NOMO-1 (cell line): ENCODE measurements around the gene TRPM5.

ENCODE experiments used
- DNase-seq, 2 experiments: peaks; one replicate each; lab custom pipeline; 2025; ENCODE audit not compliant: unreplicated experiment in 2 of 2; lab: John Stamatoyannopoulos, UW

TRPM5 gene

GRCh38 chr11:2453436-2453835 lies 9.1 kb upstream of the TRPM5 start:
- DNase-seq, result no peak

- DNase-seq, result no peak
Observed at GRCh38 chr11:2452321-2453012, 8.2 kb upstream of the TRPM5 start.

DNA sequence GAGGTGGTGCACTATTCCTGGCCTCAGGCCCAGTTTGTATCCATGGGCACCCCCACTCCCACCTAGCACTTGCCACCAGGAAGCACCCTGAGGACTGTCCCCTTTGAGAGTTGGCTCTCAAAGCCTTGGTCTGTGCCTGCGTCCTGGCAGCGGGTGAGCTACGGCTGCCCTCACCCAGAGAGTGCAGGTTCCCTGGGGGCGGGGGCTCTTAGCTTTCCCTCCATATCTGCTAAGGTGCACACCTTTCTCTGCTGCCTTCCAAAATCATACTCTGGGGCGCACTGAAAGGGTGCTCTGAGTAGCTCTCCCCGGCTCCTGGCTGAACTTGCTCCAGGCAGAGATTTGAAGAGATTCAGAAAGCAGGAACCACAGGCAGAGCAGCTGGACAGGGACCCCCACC lies 7.6 kb upstream of the TRPM5 start:
- DNase-seq, result no peak

- DNase-seq, result no peak
Observed at GRCh38 chr11:2451336-2451735, 7.0 kb upstream of the TRPM5 start.

GRCh38 chr11:2450321-2451041 lies 6.2 kb upstream of the TRPM5 start:
- no peak for DNase-seq

DNA sequence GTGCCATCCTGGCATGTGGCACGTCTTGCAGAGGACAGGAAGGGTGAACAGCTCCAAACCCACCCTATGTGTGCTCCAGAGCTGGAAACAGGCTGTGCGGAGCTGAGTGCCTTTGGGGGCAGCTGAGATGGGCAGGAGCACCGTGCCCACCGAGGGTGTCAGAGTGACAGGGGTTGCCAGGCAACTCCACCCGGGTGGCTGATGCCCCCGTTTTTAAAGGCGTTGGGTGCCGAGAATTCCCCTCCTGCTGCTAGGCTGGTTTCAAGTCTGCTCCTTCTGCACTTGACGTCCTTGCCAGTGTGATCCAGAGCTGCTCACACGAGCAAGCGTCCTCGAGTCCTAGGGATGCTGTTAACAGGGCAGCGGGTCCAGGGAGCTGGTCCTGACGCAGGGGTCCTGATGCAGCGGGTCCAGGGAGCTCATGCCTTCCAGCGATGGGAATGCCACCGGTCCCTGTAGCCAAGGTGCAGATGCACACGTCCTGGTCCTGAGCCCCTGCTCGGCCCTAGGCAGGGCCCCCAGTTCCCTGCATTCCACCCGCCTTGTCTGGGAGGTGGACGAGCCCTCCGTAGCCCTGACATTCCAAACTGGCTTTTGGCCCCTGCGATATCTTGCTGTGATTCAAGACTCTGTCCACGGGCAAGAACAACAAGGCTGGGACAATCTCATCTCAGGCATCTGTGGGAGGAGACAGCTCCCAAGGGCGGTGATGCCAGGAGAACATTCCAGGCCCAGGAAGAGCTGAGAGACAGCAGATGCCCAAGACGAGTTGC lies 5.4 kb upstream of the TRPM5 start:
- DNase-seq, result no peak

DNA sequence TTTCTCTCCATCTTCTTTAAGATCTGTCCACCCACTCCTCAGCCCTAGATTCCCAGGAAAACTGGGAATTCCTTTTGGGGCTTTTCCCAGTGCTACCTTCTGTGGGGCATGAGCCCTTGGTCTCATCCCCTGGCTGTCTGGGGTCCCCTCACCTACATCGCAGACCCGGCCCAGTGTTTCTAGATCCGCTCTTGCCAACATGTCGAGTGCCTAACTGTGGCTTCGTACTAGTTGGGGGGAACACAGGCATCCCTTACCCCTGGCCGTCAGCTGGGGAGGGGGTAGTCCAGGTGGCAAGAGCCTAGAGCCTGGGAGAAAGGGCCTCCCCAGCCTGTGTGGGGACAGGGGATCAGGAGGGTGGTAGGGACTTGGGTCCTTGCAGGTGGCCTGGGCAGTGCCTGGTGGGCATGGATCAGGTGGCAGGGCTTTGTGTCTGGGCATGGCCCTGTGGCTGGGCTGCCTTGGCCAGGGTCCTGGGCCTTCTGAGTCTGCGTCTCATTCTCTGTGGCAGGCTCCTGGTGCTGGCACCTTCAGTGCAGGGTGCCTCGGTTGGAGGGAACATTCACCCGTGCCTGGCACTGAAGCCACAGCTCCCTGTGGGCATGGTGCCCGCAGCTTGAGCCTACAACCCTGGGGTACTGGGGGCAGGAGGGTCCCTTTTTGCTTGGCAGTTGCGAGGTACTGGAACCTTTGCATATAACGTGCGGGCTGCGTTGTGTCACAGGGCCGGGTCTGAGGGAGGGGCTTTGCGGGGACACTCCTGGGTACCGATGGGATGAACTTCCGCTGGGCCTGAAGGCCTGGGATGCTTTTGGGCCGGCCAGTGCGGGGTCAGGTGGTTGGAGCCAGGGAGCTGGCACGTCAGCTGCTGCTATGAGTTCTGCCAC lies 4.6 kb upstream of the TRPM5 start:
- no peak for DNase-seq

DNA sequence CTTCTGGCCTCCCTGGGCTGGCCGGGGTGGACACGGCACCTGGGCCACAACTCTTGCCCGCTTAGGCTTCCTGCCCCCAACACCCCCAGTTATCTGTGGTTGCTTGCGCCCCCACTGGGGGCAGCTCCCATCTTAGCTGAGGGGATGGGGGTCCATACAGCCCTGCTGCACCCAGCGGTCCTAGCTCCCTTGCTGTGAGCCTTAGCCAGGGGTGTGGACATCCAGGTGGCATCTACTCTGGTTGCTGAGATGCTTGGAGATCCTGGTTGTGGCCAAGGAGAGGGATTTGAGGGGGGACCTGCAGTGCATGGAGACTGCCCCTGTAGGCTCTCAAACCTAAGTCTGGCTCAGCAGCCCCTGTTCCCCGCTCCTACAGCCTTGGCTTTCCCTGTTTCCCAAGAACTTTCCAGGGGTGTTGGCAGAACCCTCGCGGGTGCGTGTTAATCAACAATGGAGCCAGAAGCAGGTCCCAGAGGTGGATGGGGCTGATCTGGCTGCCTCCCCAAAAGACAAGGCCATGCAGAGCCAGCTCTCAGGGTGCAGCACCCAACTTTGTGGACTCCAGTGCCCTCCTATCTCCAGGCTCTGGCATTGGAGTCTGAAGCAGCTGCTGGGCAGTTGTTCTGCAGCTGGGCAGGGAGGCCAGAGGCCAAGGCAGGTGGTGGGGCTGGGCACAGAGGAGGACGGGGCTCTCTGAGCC lies 3.8 kb upstream of the TRPM5 start:
- no peak for DNase-seq

DNA sequence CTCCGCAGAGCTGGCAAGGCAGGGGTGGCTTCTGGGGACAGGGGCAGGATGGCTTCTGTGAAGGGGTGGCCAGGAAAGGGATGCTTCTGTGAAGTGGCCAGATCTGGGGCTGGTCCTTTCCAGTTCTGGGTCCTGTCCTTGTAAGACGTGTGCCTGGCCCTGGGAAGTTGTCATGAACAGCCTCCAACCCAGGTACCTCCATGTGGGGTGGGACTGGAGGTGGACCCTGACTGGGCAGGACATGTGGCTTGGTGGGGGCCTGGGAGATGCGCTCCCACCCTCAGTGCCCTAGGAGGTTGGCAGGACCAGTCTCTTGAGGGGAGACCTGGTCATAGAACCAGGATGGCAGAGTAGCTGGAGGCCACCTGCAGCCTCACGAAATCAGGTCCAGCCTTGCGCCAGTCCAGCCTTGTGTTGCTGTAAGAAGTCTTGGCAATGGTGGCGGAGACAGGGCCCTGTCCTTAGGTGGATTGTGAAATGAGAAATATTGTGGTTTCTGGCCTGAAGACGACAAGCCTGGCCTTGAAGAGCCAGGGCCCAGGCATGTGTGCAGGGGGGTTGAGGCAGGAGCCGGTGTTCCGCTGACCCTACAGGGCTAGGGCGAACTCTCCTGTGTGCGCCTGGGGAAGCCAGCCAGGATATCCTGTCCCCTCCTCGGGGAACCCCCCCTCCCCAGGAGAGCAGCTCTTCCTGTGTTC lies 3.1 kb upstream of the TRPM5 start:
- peak; percentile 55 to 60 for DNase-seq

GRCh38 chr11:2446590-2447252 lies 2.4 kb upstream of the TRPM5 start:
- DNase-seq, result peak; percentile 74 to 76

DNA sequence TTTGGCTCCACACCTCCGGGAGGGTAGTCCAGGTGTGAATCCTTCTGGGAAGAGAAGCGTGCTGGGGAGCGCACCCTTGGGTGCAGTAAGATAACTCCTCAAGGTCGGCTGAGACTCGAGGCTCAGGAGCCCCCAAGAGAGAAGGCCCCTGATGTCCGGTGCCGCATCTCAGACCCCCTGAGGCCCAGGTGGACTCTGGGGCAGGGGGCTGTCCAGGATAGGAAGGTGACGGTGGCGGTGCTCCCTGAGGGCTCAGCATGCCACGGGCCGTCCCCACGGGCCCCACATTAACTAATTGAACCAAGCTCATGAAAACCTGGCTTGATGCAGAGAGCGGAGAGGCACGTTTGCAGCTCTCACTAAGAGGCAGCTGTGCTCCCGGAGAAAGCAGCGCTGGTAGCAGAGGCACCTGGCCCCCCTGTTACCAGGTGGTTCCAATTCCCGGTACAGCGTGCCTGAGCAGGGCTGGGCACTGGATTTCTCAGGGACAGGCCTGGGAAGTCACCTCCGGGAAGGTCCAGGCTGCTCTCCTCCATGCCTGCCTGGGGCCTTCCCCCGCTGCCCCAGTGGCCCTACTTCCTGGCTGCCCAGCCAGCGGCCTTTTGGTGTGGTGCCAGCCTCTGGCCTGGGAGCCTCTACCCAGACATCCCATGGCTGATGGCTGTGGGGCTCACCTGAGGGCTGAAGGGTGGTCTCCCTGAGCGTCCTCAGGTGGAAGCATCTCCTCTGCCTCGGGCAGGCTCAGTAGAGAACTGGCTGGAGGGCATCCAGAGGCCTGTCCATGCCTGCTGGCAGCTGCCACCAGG lies 1.6 kb upstream of the TRPM5 start:
- no peak for DNase-seq

DNA sequence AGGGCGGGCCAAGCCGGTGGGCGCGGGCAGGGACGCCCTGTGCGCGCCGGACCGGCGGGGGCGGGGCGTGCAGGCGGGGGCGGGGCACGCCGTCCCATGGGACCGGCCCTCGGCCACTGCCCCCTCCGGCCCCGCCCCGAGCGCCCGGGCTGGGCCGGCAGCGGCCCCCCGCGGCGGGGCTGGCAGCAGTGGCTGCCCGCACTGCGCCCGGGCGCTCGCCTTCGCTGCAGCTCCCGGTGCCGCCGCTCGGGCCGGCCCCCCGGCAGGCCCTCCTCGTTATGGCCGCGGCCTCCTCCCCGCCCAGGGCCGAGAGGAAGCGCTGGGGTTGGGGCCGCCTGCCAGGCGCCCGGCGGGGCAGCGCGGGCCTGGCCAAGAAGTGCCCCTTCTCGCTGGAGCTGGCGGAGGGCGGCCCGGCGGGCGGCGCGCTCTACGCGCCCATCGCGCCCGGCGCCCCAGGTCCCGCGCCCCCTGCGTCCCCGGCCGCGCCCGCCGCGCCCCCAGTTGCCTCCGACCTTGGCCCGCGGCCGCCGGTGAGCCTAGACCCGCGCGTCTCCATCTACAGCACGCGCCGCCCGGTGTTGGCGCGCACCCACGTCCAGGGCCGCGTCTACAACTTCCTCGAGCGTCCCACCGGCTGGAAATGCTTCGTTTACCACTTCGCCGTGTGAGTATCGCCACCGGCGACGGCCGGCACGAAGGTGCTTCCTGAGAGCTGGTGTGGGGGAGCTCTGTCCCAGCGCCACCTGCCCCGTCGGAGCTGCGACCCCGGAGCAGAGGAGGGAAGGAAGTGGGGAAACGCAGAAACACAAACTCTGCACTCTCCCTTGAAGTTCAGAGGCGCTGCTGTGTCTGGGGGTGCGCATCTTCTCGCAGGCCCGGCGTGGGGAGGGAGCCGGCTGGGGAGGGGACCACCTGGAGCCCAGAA lies 769 bp upstream of the TRPM5 start, which contains the start of gene KCNQ1:
TSS of gene KCNQ1 (plus strand) at position 188 of the 925 bp plus-strand sequence. CDS start at position 279, 91 bp downstream.
- DNase-seq, result peak; percentile 54 to 68

DNA sequence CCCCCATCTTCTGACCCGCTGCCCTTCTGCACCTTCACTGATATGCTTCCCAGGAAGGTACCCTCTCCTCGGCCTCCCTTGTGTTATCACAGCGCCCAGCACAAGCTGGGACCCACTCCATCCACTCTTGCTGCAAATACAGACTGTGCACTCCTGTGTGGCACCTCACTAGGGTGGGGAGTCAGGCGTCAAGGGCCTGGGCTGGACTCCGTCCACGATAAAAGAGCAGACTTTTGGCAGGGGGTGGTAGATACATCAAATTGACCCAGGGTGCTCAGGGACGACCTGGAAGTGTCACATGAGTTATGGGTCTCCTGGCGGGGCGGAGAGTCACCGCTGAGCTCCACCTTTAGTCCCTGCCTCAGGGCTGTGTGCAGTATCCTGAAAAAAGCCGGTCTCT lies 908 bp downstream of the TRPM5 start:
- DNase-seq, result no peak

DNA sequence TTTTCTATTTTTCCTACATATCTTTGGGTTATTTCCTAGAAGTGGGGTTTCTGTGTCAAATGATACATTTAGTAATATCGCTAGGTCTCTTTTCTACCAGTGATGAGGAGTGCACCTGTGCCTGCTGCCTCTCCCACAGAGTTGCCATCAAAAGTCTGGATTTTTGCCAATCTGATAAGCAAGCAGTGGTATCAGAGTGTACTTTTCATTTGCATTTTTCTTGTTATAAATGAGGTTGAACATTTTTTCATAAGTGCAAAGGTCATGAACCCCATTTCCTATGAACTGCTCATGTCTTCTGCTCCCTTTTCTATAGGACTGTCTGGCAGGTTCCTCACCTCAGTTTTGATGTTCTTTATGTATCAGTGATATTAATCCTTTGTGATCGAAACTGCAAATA lies 1.7 kb downstream of the TRPM5 start:
- DNase-seq, result no peak

GRCh38 chr11:2441171-2441570 lies 3.1 kb downstream of the TRPM5 start:
- DNase-seq, result no peak

DNA sequence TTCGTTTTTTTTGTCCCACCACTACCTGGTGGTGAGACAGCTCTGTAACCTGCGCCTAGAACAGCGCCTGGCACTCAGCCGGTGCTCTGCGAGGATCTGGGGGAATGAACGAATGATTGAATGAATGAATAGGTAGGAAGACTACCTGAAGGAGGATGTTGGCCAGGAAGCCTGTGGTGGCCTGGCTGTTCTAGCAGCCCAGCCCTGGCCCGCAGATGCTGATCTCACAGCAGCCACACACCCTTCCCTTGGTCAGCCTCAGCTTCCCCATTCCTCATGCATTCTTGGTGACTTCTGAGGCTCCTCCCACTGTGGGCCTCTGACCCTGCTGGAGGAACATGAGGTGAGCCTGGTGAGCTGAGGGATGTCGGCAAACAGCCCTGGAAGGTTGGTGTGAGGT lies 3.7 kb downstream of the TRPM5 start:
- DNase-seq, result peak; percentile 11 to 36

DNA sequence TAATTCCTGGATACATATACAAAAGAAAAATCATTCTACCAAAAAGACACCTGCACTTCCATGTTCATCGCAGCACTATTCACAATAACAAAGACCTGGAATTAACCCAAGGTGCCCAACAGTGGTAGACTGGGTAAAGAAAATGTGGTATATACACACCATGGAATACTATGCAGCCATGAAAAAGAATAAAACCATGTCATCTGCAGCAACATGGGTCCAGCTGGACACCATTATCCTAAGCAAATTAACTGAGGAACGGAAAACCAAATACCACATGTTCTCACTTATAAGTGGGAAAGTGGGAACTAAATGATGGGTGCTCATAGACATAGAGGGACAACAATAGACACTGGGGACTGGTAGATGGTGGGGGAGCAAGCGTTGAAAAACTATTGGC lies 4.5 kb downstream of the TRPM5 start:
- no peak for DNase-seq
